Measurements from ENCODE around the gene INPP5J. TPM values are rescaled to one million over a fixed set of nuclear protein-coding genes. Genes with fewer than 3 reads are reported as not detected.
A peak's percentile ranks its signal among the peaks of the same experiment; 100 is the strongest.
"Not testable (repeated sequence)": the region's sequence is repeated elsewhere in the genome, so short reads cannot be mapped to it uniquely, and the experiment has no call there.

INPP5J gene
- polyA plus RNA-seq, 4 donors: 12.2 to 93.7 (median 48.0) TPM

GRCh38 chr22:31107178-31107893, 15.4 kb upstream of the INPP5J start, which contains the start of gene SELENOM:
Gene SELENOM (minus strand): TSS chr22:31107568. CDS start chr22:31107505, 63 bp downstream.
- peak; percentile 97 to 99 for DNase-seq
- FAIRE-seq: no peak

GRCh38 chr22:31107894-31108218, 14.9 kb upstream of the INPP5J start:
- Histone ChIP-seq H3K27me3 (ENCODE audit: control insufficient read depth in 3 of 3, insufficient read depth in 3 of 3, low read length in 3 of 3) (no peaks in the 10 kb centered on the region), H3K4me3 (ENCODE audit: low read depth in 1 of 3, low read length in 3 of 3) (peak overlapping the region in 2 of 3 donors; percentile 47 to 66), H3K27ac (ENCODE audit: low read depth in 1 of 3, low read length in 2 of 3) (peak overlapping the region; percentile 55 to 81 (median 66)), H3K9me3 (ENCODE audit: control insufficient read depth in 2 of 2, insufficient read depth in 1 of 2, low read depth in 1 of 2, low read length in 1 of 2) (no peaks in the 10 kb centered on the region), H3K36me3 (ENCODE audit: control insufficient read depth in 3 of 3, insufficient read depth in 2 of 3, low read depth in 1 of 3, low read length in 3 of 3) (peaks cover 0 to 31% (median 4%) of the 10 kb centered on the region in 3 donors), H3K4me1 (ENCODE audit: control insufficient read depth in 3 of 3, insufficient read depth in 2 of 3, low read depth in 1 of 3, low read length in 2 of 3) (peaks cover 0 to 10% (median 0%) of the 10 kb centered on the region in 3 donors)
- WGBS, 3 donors: 0 to 2% (median 1%) methylated on average over 5 of the region's 5 CpGs
- DNase-seq (no peak), FAIRE-seq (no peak)

More at GRCh38 chr22:31107178-31107893, 15.4 kb upstream of the INPP5J start, which contains the start of gene SELENOM:
- Histone ChIP-seq H3K4me3 (ENCODE audit: low read depth in 1 of 3, low read length in 3 of 3) (peak within 1 kb of the TSS; percentile 47 to 72 (median 66)), H3K27me3 (ENCODE audit: control insufficient read depth in 3 of 3, insufficient read depth in 3 of 3, low read length in 3 of 3) (no peaks in the 10 kb centered on the region), H3K36me3 (ENCODE audit: control insufficient read depth in 3 of 3, insufficient read depth in 2 of 3, low read depth in 1 of 3, low read length in 3 of 3) (peaks cover 0 to 36% (median 4%) of the 10 kb centered on the region in 3 donors), H3K4me1 (ENCODE audit: control insufficient read depth in 3 of 3, insufficient read depth in 2 of 3, low read depth in 1 of 3, low read length in 2 of 3) (peaks cover 0 to 14% (median 0%) of the 10 kb centered on the region in 3 donors), H3K9me3 (ENCODE audit: control insufficient read depth in 2 of 2, insufficient read depth in 1 of 2, low read depth in 1 of 2, low read length in 1 of 2) (no peaks in the 10 kb centered on the region), H3K27ac (ENCODE audit: low read depth in 1 of 3, low read length in 2 of 3) (peak within 1 kb of the TSS; percentile 63 to 95 (median 86))
- WGBS, 3 donors: 5 to 6% (median 6%) methylated on average over 31 to 67 of the region's 67 CpGs

- H3K9me3 ChIP-seq (ENCODE audit: control insufficient read depth in 2 of 2, insufficient read depth in 1 of 2, low read depth in 1 of 2, low read length in 1 of 2); FAIRE-seq: not testable (repeated sequence)
- 91 to 95% (median 92%) methylated on average over 7 of the region's 7 CpGs for WGBS, 3 donors
Measured at GRCh38 chr22:31112547-31113091, 10.1 kb upstream of the INPP5J start.

GRCh38 chr22:31118046-31118820, 4.5 kb upstream of the INPP5J start:
- peak in 1 of 2 donors; percentile 90 for DNase-seq
- no peak for FAIRE-seq
- Histone ChIP-seq H3K9me3 (ENCODE audit: control insufficient read depth in 2 of 2, insufficient read depth in 1 of 2, low read depth in 1 of 2, low read length in 1 of 2) (no peaks in the 10 kb centered on the region), H3K4me1 (ENCODE audit: control insufficient read depth in 3 of 3, insufficient read depth in 2 of 3, low read depth in 1 of 3, low read length in 2 of 3) (peaks cover 0 to 20% (median 4%) of the 10 kb centered on the region in 3 donors), H3K27me3 (ENCODE audit: control insufficient read depth in 3 of 3, insufficient read depth in 3 of 3, low read length in 3 of 3) (no peaks in the 10 kb centered on the region), H3K27ac (ENCODE audit: low read depth in 1 of 3, low read length in 2 of 3) (peak overlapping the region in 1 of 3 donors; percentile 59), H3K36me3 (ENCODE audit: control insufficient read depth in 3 of 3, insufficient read depth in 2 of 3, low read depth in 1 of 3, low read length in 3 of 3) (no peaks in the 10 kb centered on the region), H3K4me3 (ENCODE audit: low read depth in 1 of 3, low read length in 3 of 3) (no peak overlapping the region)
- WGBS, 3 donors: 65 to 77% (median 67%) methylated on average over 3 of the region's 3 CpGs

More at GRCh38 chr22:31112547-31113091, 10.1 kb upstream of the INPP5J start:
- H3K4me3 ChIP-seq (ENCODE audit: low read depth in 1 of 3, low read length in 3 of 3); H3K36me3 ChIP-seq (ENCODE audit: control insufficient read depth in 3 of 3, insufficient read depth in 2 of 3, low read depth in 1 of 3, low read length in 3 of 3); DNase-seq; H3K4me1 ChIP-seq (ENCODE audit: control insufficient read depth in 3 of 3, insufficient read depth in 2 of 3, low read depth in 1 of 3, low read length in 2 of 3); H3K27ac ChIP-seq (ENCODE audit: low read depth in 1 of 3, low read length in 2 of 3); H3K27me3 ChIP-seq (ENCODE audit: control insufficient read depth in 3 of 3, insufficient read depth in 3 of 3, low read length in 3 of 3): not testable (repeated sequence)

GRCh38 chr22:31119026-31119717, 3.6 kb upstream of the INPP5J start:
- DNase-seq: no peak
- Histone ChIP-seq H3K36me3 (ENCODE audit: control insufficient read depth in 3 of 3, insufficient read depth in 2 of 3, low read depth in 1 of 3, low read length in 3 of 3) (peaks cover 0 to 2% (median 0%) of the 10 kb centered on the region in 3 donors), H3K27me3 (ENCODE audit: control insufficient read depth in 3 of 3, insufficient read depth in 3 of 3, low read length in 3 of 3) (no peaks in the 10 kb centered on the region), H3K27ac (ENCODE audit: low read depth in 1 of 3, low read length in 2 of 3) (peak overlapping the region in 1 of 3 donors; percentile 59), H3K9me3 (ENCODE audit: control insufficient read depth in 2 of 2, insufficient read depth in 1 of 2, low read depth in 1 of 2, low read length in 1 of 2) (no peaks in the 10 kb centered on the region), H3K4me3 (ENCODE audit: low read depth in 1 of 3, low read length in 3 of 3) (no peak overlapping the region), H3K4me1 (ENCODE audit: control insufficient read depth in 3 of 3, insufficient read depth in 2 of 3, low read depth in 1 of 3, low read length in 2 of 3) (peaks cover 0 to 28% (median 4%) of the 10 kb centered on the region in 3 donors)
- WGBS, 3 donors: 73 to 83% (median 76%) methylated on average over 6 to 7 of the region's 7 CpGs
- FAIRE-seq: no peak

- Histone ChIP-seq H3K36me3 (ENCODE audit: control insufficient read depth in 3 of 3, insufficient read depth in 2 of 3, low read depth in 1 of 3, low read length in 3 of 3) (peaks cover 0 to 6% (median 0%) of the 10 kb centered on the region in 3 donors), H3K9me3 (ENCODE audit: control insufficient read depth in 2 of 2, insufficient read depth in 1 of 2, low read depth in 1 of 2, low read length in 1 of 2) (no peaks in the 10 kb centered on the region), H3K4me3 (ENCODE audit: low read depth in 1 of 3, low read length in 3 of 3) (no peak overlapping the region), H3K27me3 (ENCODE audit: control insufficient read depth in 3 of 3, insufficient read depth in 3 of 3, low read length in 3 of 3) (no peaks in the 10 kb centered on the region), H3K4me1 (ENCODE audit: control insufficient read depth in 3 of 3, insufficient read depth in 2 of 3, low read depth in 1 of 3, low read length in 2 of 3) (peaks cover 0 to 33% (median 4%) of the 10 kb centered on the region in 3 donors), H3K27ac (ENCODE audit: low read depth in 1 of 3, low read length in 2 of 3) (no peak overlapping the region)
- WGBS, 3 donors: 70 to 82% (median 76%) methylated on average over 5 of the region's 5 CpGs
- no peak for DNase-seq
- no peak for FAIRE-seq
Measured at GRCh38 chr22:31120230-31120629, 2.5 kb upstream of the INPP5J start.

GRCh38 chr22:31120642-31121041, 2.1 kb upstream of the INPP5J start:
- WGBS, 3 donors: 92 to 100% (median 94%) methylated on average over 1 of the region's 1 CpG
- peaks cover 0 to 10% (median 0%) of the 10 kb centered on the region in 3 donors for H3K36me3 ChIP-seq (ENCODE audit: control insufficient read depth in 3 of 3, insufficient read depth in 2 of 3, low read depth in 1 of 3, low read length in 3 of 3)
- no peaks in the 10 kb centered on the region for H3K9me3 ChIP-seq (ENCODE audit: control insufficient read depth in 2 of 2, insufficient read depth in 1 of 2, low read depth in 1 of 2, low read length in 1 of 2)
- no peak overlapping the region for H3K4me3 ChIP-seq (ENCODE audit: low read depth in 1 of 3, low read length in 3 of 3)
- H3K27ac ChIP-seq (ENCODE audit: low read depth in 1 of 3, low read length in 2 of 3): no peak overlapping the region
- no peaks in the 10 kb centered on the region for H3K27me3 ChIP-seq (ENCODE audit: control insufficient read depth in 3 of 3, insufficient read depth in 3 of 3, low read length in 3 of 3)
- FAIRE-seq (no peak), DNase-seq (no peak)
- H3K4me1 ChIP-seq (ENCODE audit: control insufficient read depth in 3 of 3, insufficient read depth in 2 of 3, low read depth in 1 of 3, low read length in 2 of 3): peaks cover 0 to 33% (median 4%) of the 10 kb centered on the region in 3 donors

- H3K27ac ChIP-seq (ENCODE audit: low read depth in 1 of 3, low read length in 2 of 3): peak overlapping the region in 2 of 3 donors; percentile 92 to 95
- peaks cover 0 to 33% (median 4%) of the 10 kb centered on the region in 3 donors for H3K4me1 ChIP-seq (ENCODE audit: control insufficient read depth in 3 of 3, insufficient read depth in 2 of 3, low read depth in 1 of 3, low read length in 2 of 3)
- WGBS, 3 donors: 96 to 97% (median 96%) methylated on average over 4 of the region's 4 CpGs
- DNase-seq: no peak
- H3K4me3 ChIP-seq (ENCODE audit: low read depth in 1 of 3, low read length in 3 of 3): no peak overlapping the region
- H3K36me3 ChIP-seq (ENCODE audit: control insufficient read depth in 3 of 3, insufficient read depth in 2 of 3, low read depth in 1 of 3, low read length in 3 of 3): peaks cover 0 to 17% (median 0%) of the 10 kb centered on the region in 3 donors
- FAIRE-seq: no peak
- no peaks in the 10 kb centered on the region for H3K27me3 ChIP-seq (ENCODE audit: control insufficient read depth in 3 of 3, insufficient read depth in 3 of 3, low read length in 3 of 3)
- no peaks in the 10 kb centered on the region for H3K9me3 ChIP-seq (ENCODE audit: control insufficient read depth in 2 of 2, insufficient read depth in 1 of 2, low read depth in 1 of 2, low read length in 1 of 2)
Measured at GRCh38 chr22:31121403-31121802, 1.4 kb upstream of the INPP5J start.

All from small intestine (tissue), 7 donors.